LNCaP clone FGC (cell line): ENCODE measurements around the gene EFHC1.
A peak's percentile ranks its signal among the peaks of the same experiment; 100 is the strongest.
"Not testable (repeated sequence)": the region's sequence is repeated elsewhere in the genome, so short reads cannot be mapped to it uniquely, and the experiment has no call there.

ENCODE experiments used
- DNase-seq: peaks from one replicate; pipeline ENCODE4 v3.0.0-alpha.2; 2011; ENCODE audit warnings: low read depth
- H3K4me3 ChIP-seq: 2 replicates; pipeline ENCODE4 v1.5.1; 2011; ENCODE audit warnings: mild to moderate bottlenecking, low read depth, low read length, control low read depth
- TF ChIP-seq, protein P1 (sequence below): IDR thresholded peaks from 2 replicates; pipeline ENCODE4 v1.5.1; 2012; ENCODE audit warnings: mild to moderate bottlenecking; ENCODE audit not compliant: control insufficient read depth, insufficient read depth; ENCODE audit errors: extremely low read depth

Gene EFHC1

GRCh38 chr6:52426667-52427066 is 6.5 kb downstream of the EFHC1 start:
- TF ChIP-seq, protein P1, sequence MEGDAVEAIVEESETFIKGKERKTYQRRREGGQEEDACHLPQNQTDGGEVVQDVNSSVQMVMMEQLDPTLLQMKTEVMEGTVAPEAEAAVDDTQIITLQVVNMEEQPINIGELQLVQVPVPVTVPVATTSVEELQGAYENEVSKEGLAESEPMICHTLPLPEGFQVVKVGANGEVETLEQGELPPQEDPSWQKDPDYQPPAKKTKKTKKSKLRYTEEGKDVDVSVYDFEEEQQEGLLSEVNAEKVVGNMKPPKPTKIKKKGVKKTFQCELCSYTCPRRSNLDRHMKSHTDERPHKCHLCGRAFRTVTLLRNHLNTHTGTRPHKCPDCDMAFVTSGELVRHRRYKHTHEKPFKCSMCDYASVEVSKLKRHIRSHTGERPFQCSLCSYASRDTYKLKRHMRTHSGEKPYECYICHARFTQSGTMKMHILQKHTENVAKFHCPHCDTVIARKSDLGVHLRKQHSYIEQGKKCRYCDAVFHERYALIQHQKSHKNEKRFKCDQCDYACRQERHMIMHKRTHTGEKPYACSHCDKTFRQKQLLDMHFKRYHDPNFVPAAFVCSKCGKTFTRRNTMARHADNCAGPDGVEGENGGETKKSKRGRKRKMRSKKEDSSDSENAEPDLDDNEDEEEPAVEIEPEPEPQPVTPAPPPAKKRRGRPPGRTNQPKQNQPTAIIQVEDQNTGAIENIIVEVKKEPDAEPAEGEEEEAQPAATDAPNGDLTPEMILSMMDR: no peak
- peak; percentile 36 for DNase-seq
- no peak overlapping the region for H3K4me3 ChIP-seq

GRCh38 chr6:52433294-52433693 is 13.2 kb downstream of the EFHC1 start:
- H3K4me3 ChIP-seq, DNase-seq: not testable (repeated sequence)

GRCh38 chr6:52435345-52435744 is 15.2 kb downstream of the EFHC1 start:
- no peak for DNase-seq
- no peak overlapping the region for H3K4me3 ChIP-seq
- TF ChIP-seq, protein P1: no peak

DNA sequence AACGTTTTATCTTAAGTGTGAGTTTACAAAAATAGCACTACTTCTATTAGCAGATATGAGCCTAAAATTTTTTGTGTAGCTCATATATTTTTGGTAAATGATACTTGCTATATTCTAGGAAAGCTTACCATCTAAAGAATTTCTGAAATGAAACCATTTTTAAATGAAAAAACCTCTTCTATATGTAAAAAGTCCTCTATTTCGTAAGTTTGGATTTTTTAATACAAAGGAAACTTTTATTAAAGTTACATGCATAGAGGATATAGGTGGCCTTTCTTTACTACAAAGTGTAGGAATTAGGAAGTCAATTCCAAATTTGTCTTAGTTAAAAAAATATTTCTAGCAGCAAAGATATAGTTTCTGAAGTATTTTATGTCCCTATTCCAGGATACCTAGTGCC is 18.8 kb downstream of the EFHC1 start:
- H3K4me3 ChIP-seq: no peak overlapping the region
- TF ChIP-seq, protein P1: no peak
- no peak for DNase-seq

DNA sequence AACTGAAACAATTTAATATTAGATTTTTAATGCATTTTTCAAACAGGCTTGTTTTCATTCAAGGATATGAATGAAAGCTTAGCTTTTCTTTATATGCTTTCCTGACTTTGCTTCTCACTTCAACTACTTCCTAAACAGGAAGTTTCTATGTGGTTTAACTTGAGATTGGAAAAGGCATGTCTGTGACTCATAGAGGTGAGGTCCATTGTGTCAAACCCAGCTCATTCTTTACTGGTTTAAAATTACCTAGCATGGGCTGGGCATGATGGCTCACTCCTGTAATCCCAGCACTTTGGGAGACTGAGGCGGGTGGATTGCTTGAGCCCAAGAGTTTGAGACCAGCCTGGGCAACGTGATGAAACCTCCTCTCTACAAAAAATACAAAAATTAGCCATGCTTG is 34.4 kb downstream of the EFHC1 start:
- H3K4me3 ChIP-seq: no peak overlapping the region
- DNase-seq: no peak
- TF ChIP-seq, protein P1: no peak

DNA sequence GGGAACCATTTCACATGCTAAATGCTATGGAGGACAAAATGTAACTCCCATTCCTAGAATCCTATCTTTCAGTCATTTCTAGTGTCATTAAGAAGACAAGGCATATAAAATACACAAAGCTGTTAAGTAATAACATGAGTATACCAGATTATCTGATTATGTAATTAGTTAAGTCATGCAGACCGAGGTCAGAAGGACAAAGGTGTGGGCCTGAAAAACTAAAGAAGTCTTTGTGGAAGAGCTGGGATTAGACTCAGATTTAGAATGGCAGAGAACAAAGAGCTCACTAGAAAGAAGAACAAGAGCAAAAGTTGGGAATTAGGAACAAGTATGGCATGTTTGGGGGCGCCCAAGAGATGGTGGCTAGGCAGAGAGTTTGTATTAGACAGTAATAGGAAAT is 37.0 kb downstream of the EFHC1 start:
- TF ChIP-seq, protein P1: no peak
- no peak for DNase-seq
- H3K4me3 ChIP-seq: no peak overlapping the region

DNA sequence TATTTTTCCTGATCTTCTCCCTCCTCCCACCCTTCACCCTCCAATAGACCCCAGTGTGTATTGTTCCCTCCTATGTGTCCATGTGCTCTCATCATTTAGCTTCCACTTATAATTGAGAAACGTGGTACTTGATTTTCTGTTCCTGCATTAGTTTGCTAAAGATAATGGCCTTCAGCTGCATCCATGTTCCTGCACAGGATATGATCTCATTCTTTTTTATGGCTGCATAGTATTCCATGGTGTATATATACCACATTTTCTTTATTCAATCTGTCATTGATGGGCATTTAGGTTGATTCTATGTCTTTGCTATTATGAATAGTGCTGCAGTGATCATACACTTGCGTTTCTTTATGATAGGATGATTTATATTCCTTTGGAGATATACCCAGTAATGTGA is 41.1 kb downstream of the EFHC1 start:
- DNase-seq, H3K4me3 ChIP-seq: not testable (repeated sequence)

DNA sequence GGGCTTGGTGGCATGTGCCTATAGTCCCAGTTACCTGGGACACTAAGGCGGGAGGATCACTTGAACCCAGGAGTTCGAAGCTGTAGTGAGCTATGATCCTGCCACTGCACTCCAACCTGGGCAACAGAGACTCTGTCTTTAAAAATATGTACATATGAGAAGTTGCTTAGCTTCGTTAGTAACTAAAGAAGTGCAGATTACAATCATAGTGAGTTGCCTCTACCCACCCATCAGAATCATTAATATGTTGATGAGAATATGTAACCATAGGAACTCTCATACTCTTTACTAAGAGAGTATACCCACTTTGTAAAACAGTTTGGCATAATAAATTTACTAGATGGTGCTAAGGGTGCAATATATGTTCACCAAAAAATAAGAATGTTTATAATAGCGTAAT is 54.0 kb downstream of the EFHC1 start:
- TF ChIP-seq, protein P1: no peak
- DNase-seq: no peak
- H3K4me3 ChIP-seq: no peak overlapping the region
